Measurements from ENCODE around the gene SOX10.
"Not testable (repeated sequence)": the region's sequence is repeated elsewhere in the genome, so short reads cannot be mapped to it uniquely, and the experiment has no call there.

The SOX10 gene

GRCh38 chr22:37955825-37956397 is 28.4 kb downstream of the SOX10 start:
- 92 to 95% methylated on average over 9 to 10 of the region's 15 CpGs for WGBS, 2 experiments (ENCODE audit: insufficient coverage in 2 of 2)

GRCh38 chr22:37954686-37955085 is 29.7 kb downstream of the SOX10 start:
- peaks cover 39% of the 10 kb centered on the region for H3K36me3 ChIP-seq (ENCODE audit: control insufficient read depth, insufficient read depth, low read length)
- H3K4me1 ChIP-seq (ENCODE audit: control insufficient read depth, insufficient read depth, low read length, poor library complexity, severe bottlenecking), result peaks cover 4% of the 10 kb centered on the region
- H3K27ac ChIP-seq (ENCODE audit: low read depth, low read length, severe bottlenecking), result no peak overlapping the region
- H3K9me3 ChIP-seq (ENCODE audit: control insufficient read depth, low read length), result no peaks in the 10 kb centered on the region
- peak overlapping the region; percentile 99 for H3K4me3 ChIP-seq (ENCODE audit: extremely low read depth, insufficient read depth, low read length, poor library complexity, severe bottlenecking)
- 78 to 92% methylated on average over 4 of the region's 4 CpGs for WGBS, 2 experiments (ENCODE audit: insufficient coverage in 2 of 2)

More at GRCh38 chr22:37955825-37956397, 28.4 kb downstream of the SOX10 start:
- H3K4me3 ChIP-seq (ENCODE audit: extremely low read depth, insufficient read depth, low read length, poor library complexity, severe bottlenecking); H3K27ac ChIP-seq (ENCODE audit: low read depth, low read length, severe bottlenecking); H3K4me1 ChIP-seq (ENCODE audit: control insufficient read depth, insufficient read depth, low read length, poor library complexity, severe bottlenecking); H3K9me3 ChIP-seq (ENCODE audit: control insufficient read depth, low read length): not testable (repeated sequence)
- H3K36me3 ChIP-seq (ENCODE audit: control insufficient read depth, insufficient read depth, low read length), result peaks cover 51% of the 10 kb centered on the region

GRCh38 chr22:37953437-37954179 is 30.7 kb downstream of the SOX10 start, which contains the start of the genes C22orf23 and POLR2F:
Gene C22orf23, minus strand, starts transcription at chr22:37953601. Its CDS starts 452 bp downstream, at chr22:37953149.
Gene POLR2F, plus strand, starts transcription at chr22:37953699. Its CDS starts 89 bp downstream, at chr22:37953788.
- H3K36me3 ChIP-seq (ENCODE audit: control insufficient read depth, insufficient read depth, low read length), result peaks cover 28% of the 10 kb centered on the region
- peak within 1 kb of the TSS; percentile 99 for H3K4me3 ChIP-seq (ENCODE audit: extremely low read depth, insufficient read depth, low read length, poor library complexity, severe bottlenecking)
- WGBS, 2 experiments (ENCODE audit: insufficient coverage in 2 of 2), result 1% methylated on average over 33 to 40 of the region's 52 CpGs
- H3K27ac ChIP-seq (ENCODE audit: low read depth, low read length, severe bottlenecking), result peak within 1 kb of the TSS; percentile 41
- H3K9me3 ChIP-seq (ENCODE audit: control insufficient read depth, low read length), result no peaks in the 10 kb centered on the region
- H3K4me1 ChIP-seq (ENCODE audit: control insufficient read depth, insufficient read depth, low read length, poor library complexity, severe bottlenecking), result peaks cover 4% of the 10 kb centered on the region

- H3K4me1 ChIP-seq (ENCODE audit: control insufficient read depth, insufficient read depth, low read length, poor library complexity, severe bottlenecking), result peaks cover 4% of the 10 kb centered on the region
- peaks cover 23% of the 10 kb centered on the region for H3K36me3 ChIP-seq (ENCODE audit: control insufficient read depth, insufficient read depth, low read length)
- H3K4me3 ChIP-seq (ENCODE audit: extremely low read depth, insufficient read depth, low read length, poor library complexity, severe bottlenecking), result peak overlapping the region; percentile 99
- WGBS, 2 experiments (ENCODE audit: insufficient coverage in 2 of 2), result 7 to 14% methylated on average over 6 to 10 of the region's 13 CpGs
- H3K27ac ChIP-seq (ENCODE audit: low read depth, low read length, severe bottlenecking), result no peak overlapping the region
- no peaks in the 10 kb centered on the region for H3K9me3 ChIP-seq (ENCODE audit: control insufficient read depth, low read length)
Measured at GRCh38 chr22:37953062-37953436, 31.3 kb downstream of the SOX10 start.

GRCh38 chr22:37952629-37953028 is 31.7 kb downstream of the SOX10 start:
- not testable (repeated sequence) for H3K27ac ChIP-seq (ENCODE audit: low read depth, low read length, severe bottlenecking); H3K9me3 ChIP-seq (ENCODE audit: control insufficient read depth, low read length); H3K4me1 ChIP-seq (ENCODE audit: control insufficient read depth, insufficient read depth, low read length, poor library complexity, severe bottlenecking)
- 22 to 30% methylated on average over 16 to 17 of the region's 20 CpGs for WGBS, 2 experiments (ENCODE audit: insufficient coverage in 2 of 2)
- H3K4me3 ChIP-seq (ENCODE audit: extremely low read depth, insufficient read depth, low read length, poor library complexity, severe bottlenecking), result peak overlapping the region; percentile 99
- peaks cover 18% of the 10 kb centered on the region for H3K36me3 ChIP-seq (ENCODE audit: control insufficient read depth, insufficient read depth, low read length)

- WGBS, 2 experiments (ENCODE audit: insufficient coverage in 2 of 2), result 78% methylated on average over 3 to 4 of the region's 8 CpGs
- H3K27ac ChIP-seq (ENCODE audit: low read depth, low read length, severe bottlenecking), result no peak overlapping the region
- H3K36me3 ChIP-seq (ENCODE audit: control insufficient read depth, insufficient read depth, low read length), result peaks cover 5% of the 10 kb centered on the region
- H3K4me3 ChIP-seq (ENCODE audit: extremely low read depth, insufficient read depth, low read length, poor library complexity, severe bottlenecking), result no peak overlapping the region
- H3K9me3 ChIP-seq (ENCODE audit: control insufficient read depth, low read length), result no peaks in the 10 kb centered on the region
- peaks cover 4% of the 10 kb centered on the region for H3K4me1 ChIP-seq (ENCODE audit: control insufficient read depth, insufficient read depth, low read length, poor library complexity, severe bottlenecking)
Measured at GRCh38 chr22:37951305-37951704, 33.0 kb downstream of the SOX10 start.

GRCh38 chr22:37947142-37947795 is 37.1 kb downstream of the SOX10 start:
- not testable (repeated sequence) for H3K4me3 ChIP-seq (ENCODE audit: extremely low read depth, insufficient read depth, low read length, poor library complexity, severe bottlenecking); H3K27ac ChIP-seq (ENCODE audit: low read depth, low read length, severe bottlenecking); H3K4me1 ChIP-seq (ENCODE audit: control insufficient read depth, insufficient read depth, low read length, poor library complexity, severe bottlenecking); H3K9me3 ChIP-seq (ENCODE audit: control insufficient read depth, low read length)
- 91 to 97% methylated on average over 8 to 13 of the region's 14 CpGs for WGBS, 2 experiments (ENCODE audit: insufficient coverage in 2 of 2)
- H3K36me3 ChIP-seq (ENCODE audit: control insufficient read depth, insufficient read depth, low read length), result peaks cover 10% of the 10 kb centered on the region

GRCh38 chr22:37944423-37944822 is 39.9 kb downstream of the SOX10 start:
- not testable (repeated sequence) for H3K9me3 ChIP-seq (ENCODE audit: control insufficient read depth, low read length); H3K4me1 ChIP-seq (ENCODE audit: control insufficient read depth, insufficient read depth, low read length, poor library complexity, severe bottlenecking); H3K4me3 ChIP-seq (ENCODE audit: extremely low read depth, insufficient read depth, low read length, poor library complexity, severe bottlenecking); H3K27ac ChIP-seq (ENCODE audit: low read depth, low read length, severe bottlenecking)
- H3K36me3 ChIP-seq (ENCODE audit: control insufficient read depth, insufficient read depth, low read length), result peaks cover 39% of the 10 kb centered on the region
- WGBS, 2 experiments (ENCODE audit: insufficient coverage in 2 of 2), result 90 to 96% methylated on average over 4 to 10 of the region's 11 CpGs

- Histone ChIP-seq H3K9me3 (ENCODE audit: control insufficient read depth, low read length) (no peaks in the 10 kb centered on the region), H3K4me3 (ENCODE audit: extremely low read depth, insufficient read depth, low read length, poor library complexity, severe bottlenecking) (no peak overlapping the region), H3K36me3 (ENCODE audit: control insufficient read depth, insufficient read depth, low read length) (peaks cover 45% of the 10 kb centered on the region), H3K4me1 (ENCODE audit: control insufficient read depth, insufficient read depth, low read length, poor library complexity, severe bottlenecking) (no peaks in the 10 kb centered on the region), H3K27ac (ENCODE audit: low read depth, low read length, severe bottlenecking) (no peak overlapping the region)
- 93 to 95% methylated on average over 6 to 7 of the region's 7 CpGs for whole genome bisulfite sequencing, 2 experiments (ENCODE audit: insufficient coverage in 2 of 2)
Measured at GRCh38 chr22:37943825-37944198, 40.5 kb downstream of the SOX10 start.

- WGBS, 2 experiments (ENCODE audit: insufficient coverage in 2 of 2), result 94 to 96% methylated on average over 10 of the region's 12 CpGs
- H3K4me3 ChIP-seq (ENCODE audit: extremely low read depth, insufficient read depth, low read length, poor library complexity, severe bottlenecking), result no peak overlapping the region
- no peaks in the 10 kb centered on the region for H3K4me1 ChIP-seq (ENCODE audit: control insufficient read depth, insufficient read depth, low read length, poor library complexity, severe bottlenecking)
- H3K36me3 ChIP-seq (ENCODE audit: control insufficient read depth, insufficient read depth, low read length), result peaks cover 48% of the 10 kb centered on the region
- no peak overlapping the region for H3K27ac ChIP-seq (ENCODE audit: low read depth, low read length, severe bottlenecking)
- no peaks in the 10 kb centered on the region for H3K9me3 ChIP-seq (ENCODE audit: control insufficient read depth, low read length)
Measured at GRCh38 chr22:37943136-37943824, 41.1 kb downstream of the SOX10 start.

All from mesodermal cell (in vitro differentiated cells).